MM.1S (cell line): ENCODE results near the gene OMG.
"Not testable (repeated sequence)": the region's sequence is repeated elsewhere in the genome, so short reads cannot be mapped to it uniquely, and the experiment has no call there.

Experiments
- DNase-seq: peaks from one replicate; pipeline ENCODE4 v3.0.0-alpha.2; 2015
- H2AFZ ChIP-seq: fragments of 300-600 bp; sonication (generic); 2 replicates; pipeline ENCODE4 v1.6.0; 2016; ENCODE audit warnings: antibody characterized with exemption, low read length
- H3F3A ChIP-seq: fragments of 300-600 bp; sonication (generic); 2 replicates; pipeline ENCODE4 v1.6.1; 2016; ENCODE audit warnings: mild to moderate bottlenecking, antibody characterized with exemption, low read length, moderate library complexity, mixed read lengths; ENCODE audit not compliant: insufficient read depth
- H3K27ac ChIP-seq: fragments of 300-600 bp; sonication (generic); 2 replicates; pipeline ENCODE4 v1.5.1; 2016; ENCODE audit warnings: mild to moderate bottlenecking, low read length
- H3K27me3 ChIP-seq: fragments of 300-600 bp; sonication (generic); replicated peaks from 2 replicates; pipeline ENCODE4 v1.6.0; 2016; ENCODE audit warnings: low read length; ENCODE audit not compliant: insufficient read depth
- H3K36me3 ChIP-seq: fragments of 300-600 bp; sonication (generic); replicated peaks from 2 replicates; pipeline ENCODE4 v1.6.1; 2016; ENCODE audit warnings: mild to moderate bottlenecking, low read length, mixed read lengths; ENCODE audit not compliant: insufficient read depth
- H3K4me1 ChIP-seq: fragments of 300-600 bp; sonication (generic); 2 replicates; pipeline ENCODE4 v1.6.1; 2016; ENCODE audit warnings: low read length, mixed read lengths
- H3K4me2 ChIP-seq: fragments of 300-600 bp; sonication (generic); 2 replicates; pipeline ENCODE4 v1.6.0; 2016; ENCODE audit warnings: low read depth, low read length
- H3K4me3 ChIP-seq: fragments of 300-600 bp; sonication (generic); 2 replicates; pipeline ENCODE4 v1.5.1; 2016; ENCODE audit warnings: low read length, mixed read lengths
- H3K79me2 ChIP-seq: fragments of 300-600 bp; sonication (generic); 2 replicates; pipeline ENCODE4 v1.6.1; 2016; ENCODE audit warnings: mixed run types, low read length, mixed read lengths
- H3K9ac ChIP-seq: fragments of 300-600 bp; sonication (generic); 2 replicates; pipeline ENCODE4 v1.6.1; 2016; ENCODE audit warnings: low read length, mixed read lengths
- H3K9me2 ChIP-seq: fragments of 300-600 bp; sonication (generic); replicated peaks from 2 replicates; pipeline ENCODE4 v1.6.1; 2016; ENCODE audit warnings: mild to moderate bottlenecking, low read length, mixed read lengths; ENCODE audit not compliant: insufficient read depth
- H3K9me3 ChIP-seq: fragments of 300-600 bp; sonication (generic); replicated peaks from 2 replicates; pipeline ENCODE4 v1.6.1; 2016; ENCODE audit warnings: mild to moderate bottlenecking, low read length, mixed read lengths; ENCODE audit not compliant: insufficient read depth
- H4K20me1 ChIP-seq: fragments of 300-600 bp; sonication (generic); 2 replicates; pipeline ENCODE4 v1.6.1; 2016; ENCODE audit warnings: mild to moderate bottlenecking, low read length, moderate library complexity, mixed read lengths; ENCODE audit not compliant: insufficient read depth
- CTCF ChIP-seq: fragments of 300-600 bp; sonication (generic); IDR thresholded peaks from 2 replicates; pipeline ENCODE4 v1.5.1; 2016; ENCODE audit warnings: antibody characterized with exemption, low read length, mixed read lengths
- EZH2 ChIP-seq: fragments of 300-600 bp; sonication (generic); optimal IDR thresholded peaks from 2 replicates; pipeline ENCODE3; 2017; ENCODE audit warnings: low read depth, mild to moderate bottlenecking, antibody characterized with exemption, low read length, mixed read lengths
- EZH2phosphoT487 ChIP-seq: fragments of 300-600 bp; sonication (generic); IDR thresholded peaks from 2 replicates; pipeline ENCODE4 v1.6.1; 2018; ENCODE audit warnings: antibody characterized with exemption, low read length

The OMG gene

GRCh38 chr17:31291820-31292219 is 5.2 kb downstream of the OMG start:
- Histone ChIP-seq H3K4me3 (no peak overlapping the region), H3F3A (no peaks in the 10 kb centered on the region), H3K27ac (no peak overlapping the region), H2AFZ (no peak overlapping the region), H3K4me1 (no peaks in the 10 kb centered on the region), H3K36me3 (no peaks in the 10 kb centered on the region), H3K79me2 (no peaks in the 10 kb centered on the region), H3K9me2 (no peaks in the 10 kb centered on the region), H3K27me3 (no peaks in the 10 kb centered on the region), H4K20me1 (no peaks in the 10 kb centered on the region), H3K4me2 (no peak overlapping the region), H3K9me3 (no peaks in the 10 kb centered on the region), H3K9ac (no peak overlapping the region)
- no peak for DNase-seq
- no peak for TF ChIP-seq EZH2
- TF ChIP-seq EZH2phosphoT487: no peak
- TF ChIP-seq CTCF: no peak

GRCh38 chr17:31289790-31290189 is 7.2 kb downstream of the OMG start:
- no peak overlapping the region for H3K4me2 ChIP-seq
- no peak for DNase-seq
- H3K79me2 ChIP-seq: no peaks in the 10 kb centered on the region
- no peaks in the 10 kb centered on the region for H3F3A ChIP-seq
- no peaks in the 10 kb centered on the region for H3K9me3 ChIP-seq
- no peak overlapping the region for H3K27ac ChIP-seq
- H4K20me1 ChIP-seq: no peaks in the 10 kb centered on the region
- H3K4me3 ChIP-seq: no peak overlapping the region
- H3K27me3 ChIP-seq: no peaks in the 10 kb centered on the region
- H3K9me2 ChIP-seq: no peaks in the 10 kb centered on the region
- H2AFZ ChIP-seq: no peak overlapping the region
- H3K36me3 ChIP-seq: no peaks in the 10 kb centered on the region
- no peak overlapping the region for H3K9ac ChIP-seq
- no peaks in the 10 kb centered on the region for H3K4me1 ChIP-seq
- TF ChIP-seq EZH2phosphoT487 (no peak), EZH2 (no peak), CTCF (no peak)

GRCh38 chr17:31287932-31288331 is 9.1 kb downstream of the OMG start:
- H3K79me2 ChIP-seq, H3K27me3 ChIP-seq, H3K4me3 ChIP-seq, H3K9ac ChIP-seq, H4K20me1 ChIP-seq, H2AFZ ChIP-seq, DNase-seq, H3F3A ChIP-seq, H3K4me1 ChIP-seq, H3K4me2 ChIP-seq, H3K9me2 ChIP-seq, H3K9me3 ChIP-seq, H3K36me3 ChIP-seq, H3K27ac ChIP-seq: not testable (repeated sequence)

- Histone ChIP-seq H3K36me3 (no peaks in the 10 kb centered on the region), H2AFZ (no peak overlapping the region), H3K9ac (no peak overlapping the region), H4K20me1 (no peaks in the 10 kb centered on the region), H3K79me2 (no peaks in the 10 kb centered on the region), H3K27ac (no peak overlapping the region), H3K4me1 (no peaks in the 10 kb centered on the region), H3K4me2 (no peak overlapping the region), H3K4me3 (no peak overlapping the region), H3K9me3 (no peaks in the 10 kb centered on the region), H3F3A (no peaks in the 10 kb centered on the region), H3K27me3 (no peaks in the 10 kb centered on the region), H3K9me2 (no peaks in the 10 kb centered on the region)
- no peak for DNase-seq
- TF ChIP-seq CTCF: no peak
- no peak for TF ChIP-seq EZH2
- TF ChIP-seq EZH2phosphoT487: no peak
Observed at GRCh38 chr17:31286587-31286986, 10.5 kb downstream of the OMG start.
